Parathyroid adenoma (tissue), 2 donors: ENCODE measurements around the gene CGB3.

Source experiments
- H2AFZ ChIP-seq: fragments of 300-600 bp; sonication (generic); one replicate; pipeline ENCODE4 v1.7.0; 2017; ENCODE audit warnings: antibody characterized with exemption, mild to moderate bottlenecking
- H3K27ac ChIP-seq: fragments of 300-600 bp; sonication (generic); one replicate; pipeline ENCODE4 v1.7.0; 2017
- H3K27me3 ChIP-seq: fragments of 300-600 bp; sonication (generic); one replicate; pipeline ENCODE4 v1.7.0; 2017; ENCODE audit warnings: low read length; ENCODE audit not compliant: control insufficient read depth, insufficient read depth
- H3K36me3 ChIP-seq: fragments of 300-600 bp; sonication (generic); one replicate; pipeline ENCODE4 v1.7.0; 2017; ENCODE audit warnings: low read length; ENCODE audit not compliant: control insufficient read depth, insufficient read depth
- H3K4me1 ChIP-seq: fragments of 300-600 bp; sonication (generic); one replicate; pipeline ENCODE4 v1.7.0; 2017; ENCODE audit warnings: control low read depth
- H3K4me2 ChIP-seq: fragments of 300-600 bp; sonication (generic); one replicate; pipeline ENCODE4 v1.7.0; 2017; ENCODE audit warnings: low read length
- H3K4me3 ChIP-seq: fragments of 300-600 bp; sonication (generic); one replicate; pipeline ENCODE4 v1.7.0; 2017; ENCODE audit warnings: low read depth, low read length
- H3K79me2 ChIP-seq: fragments of 300-600 bp; sonication (generic); one replicate; pipeline ENCODE4 v1.7.0; 2017; ENCODE audit warnings: control low read depth
- H3K9ac ChIP-seq: fragments of 300-600 bp; sonication (generic); one replicate; pipeline ENCODE4 v1.7.0; 2017; ENCODE audit warnings: mild to moderate bottlenecking
- H3K9me3 ChIP-seq: fragments of 300-600 bp; sonication (generic); one replicate; pipeline ENCODE4 v1.7.0; 2017; ENCODE audit warnings: low read length; ENCODE audit not compliant: control insufficient read depth
- CTCF ChIP-seq: fragments of 300-600 bp; sonication (generic); IDR thresholded peaks from one replicate; pipeline ENCODE4 v1.7.0; 2017; ENCODE audit warnings: antibody characterized with exemption, mild to moderate bottlenecking
- donor health status: primary hyperparathyroidism.

CGB3 gene

GRCh38 chr19:49065905-49066512 lies 41.9 kb upstream of the CGB3 start:
- Histone ChIP-seq H3K9me3 (no peaks in the 10 kb centered on the region), H3K4me3 (no peak overlapping the region), H3K36me3 (no peaks in the 10 kb centered on the region), H3K9ac (no peak overlapping the region), H3K4me1 (no peaks in the 10 kb centered on the region), H3K79me2 (no peaks in the 10 kb centered on the region), H3K27ac (no peak overlapping the region), H3K27me3 (no peaks in the 10 kb centered on the region), H2AFZ (no peak overlapping the region), H3K4me2 (no peak overlapping the region)
- no peak for TF ChIP-seq CTCF

GRCh38 chr19:49064768-49065611 lies 40.9 kb upstream of the CGB3 start, which contains the start of gene NTF4:
Gene NTF4 (minus strand): TSS chr19:49064818. CDS start chr19:49061997, 2,821 bp downstream.
- Histone ChIP-seq H3K4me1 (no peaks in the 10 kb centered on the region), H2AFZ (no peak within 1 kb of the TSS), H3K4me2 (peak within 1 kb of the TSS; percentile 49), H3K27me3 (no peaks in the 10 kb centered on the region), H3K27ac (no peak within 1 kb of the TSS), H3K9ac (no peak within 1 kb of the TSS), H3K79me2 (no peaks in the 10 kb centered on the region), H3K36me3 (no peaks in the 10 kb centered on the region), H3K4me3 (peak within 1 kb of the TSS; percentile 16), H3K9me3 (no peaks in the 10 kb centered on the region)
- TF ChIP-seq CTCF: no peak

GRCh38 chr19:49064029-49064629 lies 40.0 kb upstream of the CGB3 start:
- no peaks in the 10 kb centered on the region for H3K9me3 ChIP-seq
- H3K4me2 ChIP-seq: no peak overlapping the region
- H3K79me2 ChIP-seq: no peaks in the 10 kb centered on the region
- no peak overlapping the region for H3K9ac ChIP-seq
- no peaks in the 10 kb centered on the region for H3K4me1 ChIP-seq
- no peaks in the 10 kb centered on the region for H3K27me3 ChIP-seq
- no peak overlapping the region for H2AFZ ChIP-seq
- H3K4me3 ChIP-seq: no peak overlapping the region
- H3K36me3 ChIP-seq: no peaks in the 10 kb centered on the region
- no peak overlapping the region for H3K27ac ChIP-seq
- no peak for TF ChIP-seq CTCF

GRCh38 chr19:49061445-49061844 lies 37.3 kb upstream of the CGB3 start:
- TF ChIP-seq CTCF: no peak
- Histone ChIP-seq H3K27me3 (no peaks in the 10 kb centered on the region), H3K4me3 (no peak overlapping the region), H3K79me2 (no peaks in the 10 kb centered on the region), H3K9me3 (no peaks in the 10 kb centered on the region), H3K27ac (no peak overlapping the region), H2AFZ (no peak overlapping the region), H3K4me1 (peaks cover 4% of the 10 kb centered on the region), H3K9ac (no peak overlapping the region), H3K36me3 (no peaks in the 10 kb centered on the region), H3K4me2 (no peak overlapping the region)
